GM12872 (cell line): ENCODE data around the gene ARMC2.

Source experiments
- TF ChIP-seq, protein P1 (sequence below): IDR thresholded peaks from 3 replicates; pipeline ENCODE4 v1.5.1; 2011; ENCODE audit warnings: low read depth, mild to moderate bottlenecking, low read length, moderate library complexity; ENCODE audit not compliant: insufficient read depth

Gene ARMC2

DNA sequence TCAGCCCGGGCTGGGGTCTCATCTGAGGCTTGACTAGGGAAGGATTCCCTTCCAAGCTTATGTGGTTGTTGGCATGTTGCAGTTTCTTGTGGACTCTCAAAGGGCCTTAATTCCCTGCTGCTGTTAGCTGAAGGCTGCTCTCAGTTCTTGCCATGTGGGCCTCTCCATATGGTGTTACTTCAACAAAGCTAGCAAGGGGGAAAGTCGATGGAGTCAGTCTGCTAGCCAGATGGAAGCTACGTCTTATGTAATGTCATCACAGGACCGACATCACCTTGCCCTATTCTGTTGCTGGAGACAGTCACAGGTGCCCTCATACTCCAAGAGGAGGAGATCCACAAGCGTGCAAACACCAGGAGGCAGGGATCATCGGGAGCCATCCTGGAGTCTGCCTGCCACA is 43.3 kb upstream of the ARMC2 start:
- TF ChIP-seq, protein P1, sequence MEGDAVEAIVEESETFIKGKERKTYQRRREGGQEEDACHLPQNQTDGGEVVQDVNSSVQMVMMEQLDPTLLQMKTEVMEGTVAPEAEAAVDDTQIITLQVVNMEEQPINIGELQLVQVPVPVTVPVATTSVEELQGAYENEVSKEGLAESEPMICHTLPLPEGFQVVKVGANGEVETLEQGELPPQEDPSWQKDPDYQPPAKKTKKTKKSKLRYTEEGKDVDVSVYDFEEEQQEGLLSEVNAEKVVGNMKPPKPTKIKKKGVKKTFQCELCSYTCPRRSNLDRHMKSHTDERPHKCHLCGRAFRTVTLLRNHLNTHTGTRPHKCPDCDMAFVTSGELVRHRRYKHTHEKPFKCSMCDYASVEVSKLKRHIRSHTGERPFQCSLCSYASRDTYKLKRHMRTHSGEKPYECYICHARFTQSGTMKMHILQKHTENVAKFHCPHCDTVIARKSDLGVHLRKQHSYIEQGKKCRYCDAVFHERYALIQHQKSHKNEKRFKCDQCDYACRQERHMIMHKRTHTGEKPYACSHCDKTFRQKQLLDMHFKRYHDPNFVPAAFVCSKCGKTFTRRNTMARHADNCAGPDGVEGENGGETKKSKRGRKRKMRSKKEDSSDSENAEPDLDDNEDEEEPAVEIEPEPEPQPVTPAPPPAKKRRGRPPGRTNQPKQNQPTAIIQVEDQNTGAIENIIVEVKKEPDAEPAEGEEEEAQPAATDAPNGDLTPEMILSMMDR = no peak

DNA sequence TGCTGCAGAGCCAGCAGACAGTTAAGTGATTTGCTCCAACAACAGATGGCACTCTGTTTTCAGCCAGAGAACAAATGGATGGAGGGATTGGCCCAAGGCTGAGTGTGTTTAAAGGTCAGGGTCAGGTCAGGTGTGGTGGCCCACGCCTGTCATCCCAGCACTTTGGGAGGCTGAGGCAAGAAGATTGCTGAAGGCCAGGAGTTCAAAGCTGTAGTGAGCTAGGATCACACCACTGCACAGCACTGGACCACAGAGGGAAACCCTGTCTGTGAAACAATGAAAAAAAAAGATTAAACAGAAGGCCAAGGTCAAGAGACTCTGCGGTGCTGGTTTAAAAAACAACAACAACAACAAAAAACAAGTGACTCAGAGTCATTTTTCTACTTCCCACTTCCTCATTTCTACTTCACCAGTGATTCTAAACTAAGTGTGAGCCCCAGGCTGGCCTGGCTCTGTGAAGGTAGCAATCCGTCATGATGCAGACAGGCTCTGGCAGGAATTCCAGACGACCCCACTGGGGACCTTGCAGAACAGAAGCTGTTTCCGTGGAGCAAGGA is 42.5 kb upstream of the ARMC2 start:
- TF ChIP-seq, protein P1 = no peak

DNA sequence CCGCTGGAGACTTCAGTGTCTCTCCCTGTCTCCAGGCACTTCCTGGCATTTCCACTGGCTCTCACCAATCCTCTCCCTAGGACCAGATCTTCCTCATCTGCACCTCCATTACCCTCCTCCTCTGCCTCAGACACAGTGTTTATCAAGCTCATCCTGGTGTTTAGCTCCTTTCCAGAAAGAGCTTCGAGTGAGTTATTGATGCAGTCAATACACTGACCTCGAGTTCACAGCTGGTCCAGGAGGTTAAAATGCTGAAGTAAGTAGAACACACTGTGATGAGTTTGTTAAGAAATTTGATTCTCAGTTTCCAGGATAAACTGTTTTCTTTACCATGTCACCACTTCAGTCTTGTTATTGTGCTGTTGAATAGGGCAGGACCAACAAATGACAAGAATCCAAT is 42.1 kb upstream of the ARMC2 start:
- TF ChIP-seq, protein P1 = no peak

DNA sequence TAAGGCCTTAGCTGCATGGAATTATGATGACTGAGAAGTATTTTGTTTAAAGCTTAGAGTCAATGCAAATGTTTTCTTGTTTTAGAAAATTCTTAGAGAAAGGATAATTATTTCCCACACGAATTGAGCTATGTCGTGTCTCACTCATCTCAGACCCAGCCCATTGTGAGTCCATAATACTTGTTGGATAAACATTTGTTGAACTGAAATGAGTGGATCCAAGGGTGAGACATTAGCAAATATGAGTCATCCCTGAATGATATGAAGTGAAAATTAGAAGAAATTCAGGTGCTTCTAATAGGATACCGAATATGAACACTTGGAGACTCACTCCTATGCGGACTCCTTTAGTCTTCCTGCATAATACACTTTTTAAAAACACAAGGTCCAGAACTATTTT is 41.6 kb upstream of the ARMC2 start:
- TF ChIP-seq, protein P1 = no peak

DNA sequence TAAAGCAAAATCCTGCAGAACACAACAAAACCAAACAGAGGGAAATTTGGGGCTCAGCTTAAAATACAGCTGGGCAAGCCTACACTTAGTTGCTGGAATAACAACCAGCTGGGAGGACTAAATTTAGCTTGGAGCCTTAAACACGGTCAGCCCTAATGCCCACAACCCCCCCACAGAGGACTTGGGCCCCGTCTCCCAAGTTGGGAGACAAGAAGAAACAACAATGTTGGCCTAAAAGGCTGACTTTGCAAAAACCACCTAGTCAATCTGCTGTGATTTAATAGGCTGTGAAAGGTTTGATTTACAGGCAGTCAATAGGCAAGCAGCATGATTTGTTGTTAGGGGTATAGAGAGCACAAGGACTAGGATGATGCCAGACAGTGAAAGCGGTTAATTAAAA is 40.3 kb upstream of the ARMC2 start:
- TF ChIP-seq, protein P1 = no peak

DNA sequence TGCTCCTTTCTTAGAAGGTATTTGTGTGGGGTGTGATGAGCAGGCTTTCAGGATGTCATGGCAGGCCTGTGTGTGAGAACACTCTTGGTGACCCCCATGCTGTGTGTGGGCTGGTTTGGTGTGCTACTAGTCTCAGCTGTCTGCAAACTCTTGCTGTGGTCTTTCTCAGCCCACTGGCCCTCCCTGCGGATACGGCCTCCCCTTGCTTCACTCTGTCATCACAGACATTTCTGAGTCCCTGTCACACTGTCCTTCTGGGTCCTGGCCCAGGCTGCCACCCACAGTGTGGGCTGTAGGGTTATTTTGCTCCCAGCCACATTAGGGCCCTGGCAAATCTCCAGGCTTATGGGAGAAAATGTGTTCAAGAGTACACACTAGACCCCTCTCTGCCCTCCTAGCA is 39.0 kb upstream of the ARMC2 start:
- TF ChIP-seq, protein P1 = no peak

DNA sequence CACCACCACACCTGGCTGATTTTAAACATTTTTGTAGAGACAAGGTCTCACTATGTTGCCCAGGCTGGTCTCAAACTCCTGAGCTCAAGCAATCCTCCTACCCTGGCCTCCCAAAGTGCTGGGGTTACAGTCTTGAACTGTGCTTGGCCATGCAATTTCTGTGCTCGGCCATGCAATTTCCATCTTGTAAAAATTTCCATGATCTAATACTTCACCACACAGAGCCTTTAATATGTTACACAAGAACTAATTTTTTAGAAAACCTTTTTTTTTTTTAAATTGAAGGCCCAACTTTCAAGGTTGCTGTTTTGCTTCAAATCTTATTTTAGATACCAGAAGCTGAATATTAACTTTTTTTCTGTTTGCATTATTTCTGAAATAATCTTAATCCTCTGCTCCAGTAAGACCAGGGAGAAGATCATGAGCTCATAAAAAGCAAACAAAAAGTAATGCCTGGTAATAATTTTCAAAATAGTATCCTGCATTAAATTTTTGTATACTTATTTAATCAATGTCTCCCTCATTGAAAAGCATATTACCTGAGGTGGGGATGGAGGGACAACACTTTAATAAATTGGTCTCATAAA is 38.1 kb upstream of the ARMC2 start:
- TF ChIP-seq, protein P1 = no peak
